NCI-H2107 (cell line): ENCODE data around the gene BAG2.
A peak's percentile ranks its signal among the peaks of the same experiment; 100 is the strongest.

Experiments
- DNase-seq: peaks from one replicate; lab custom pipeline; 2025; lab: John Stamatoyannopoulos, UW

The BAG2 gene

DNA sequence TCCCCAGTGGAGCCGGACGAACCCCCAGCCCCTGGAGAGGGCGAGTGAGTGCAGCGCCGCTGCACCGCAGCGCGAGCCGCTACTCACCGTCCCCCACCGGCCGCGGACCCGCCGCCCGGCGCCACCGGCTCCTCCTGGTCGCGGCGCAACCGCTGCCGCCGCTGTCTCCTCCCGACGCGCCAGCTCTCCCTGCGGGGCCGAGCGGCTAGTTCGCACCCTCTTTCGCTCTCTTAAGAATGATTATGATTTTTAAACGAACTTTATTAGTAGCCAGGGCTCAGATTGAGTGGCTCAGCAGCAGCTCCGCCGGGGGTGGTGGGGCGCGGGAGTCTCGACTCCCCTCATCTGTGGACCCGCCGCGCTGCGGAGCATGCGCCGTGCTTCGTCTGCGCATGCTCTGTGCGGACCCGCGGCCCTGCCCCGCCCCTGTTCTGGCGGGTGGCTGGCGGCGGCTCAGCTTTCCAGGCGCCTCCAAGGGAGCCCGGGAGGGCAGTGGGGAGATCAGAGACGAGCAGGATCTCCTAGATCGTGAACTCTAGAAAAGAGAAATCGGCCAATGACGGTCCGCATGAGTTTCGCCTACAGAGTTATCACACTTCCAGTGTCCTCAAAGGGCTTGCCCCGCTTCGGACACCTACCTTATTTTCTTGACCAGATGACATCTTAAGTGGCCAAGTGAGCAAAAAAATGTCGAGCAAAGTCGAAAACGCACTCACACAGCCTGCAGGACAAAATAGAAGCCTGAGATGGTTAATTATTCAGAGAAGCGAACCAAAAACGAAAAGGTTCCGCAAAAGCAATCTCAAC lies 50.0 kb downstream of the BAG2 start, which contains the start of gene RAB23:
Gene RAB23, minus strand, starts transcription at position 372 of the 807 bp plus-strand sequence. CDS start 11,927 bp downstream, outside the sequence.
- peak; percentile 70 for DNase-seq

DNA sequence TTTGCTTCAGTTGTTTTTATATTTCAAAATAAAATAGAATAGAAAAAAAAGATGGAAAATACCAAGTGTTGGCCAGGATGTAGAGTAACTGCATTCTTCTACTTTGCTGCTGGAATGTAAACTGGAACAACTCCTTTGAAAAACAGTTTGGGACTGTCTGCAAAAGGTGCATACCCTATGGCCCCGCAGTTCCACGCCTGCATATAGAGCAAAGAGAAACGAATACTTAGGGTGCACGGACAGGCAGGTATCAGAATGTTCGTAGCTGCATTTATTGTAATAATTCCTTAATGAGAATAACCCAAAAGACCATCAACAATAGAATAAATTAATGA lies 50.6 kb downstream of the BAG2 start:
- DNase-seq: no peak

DNA sequence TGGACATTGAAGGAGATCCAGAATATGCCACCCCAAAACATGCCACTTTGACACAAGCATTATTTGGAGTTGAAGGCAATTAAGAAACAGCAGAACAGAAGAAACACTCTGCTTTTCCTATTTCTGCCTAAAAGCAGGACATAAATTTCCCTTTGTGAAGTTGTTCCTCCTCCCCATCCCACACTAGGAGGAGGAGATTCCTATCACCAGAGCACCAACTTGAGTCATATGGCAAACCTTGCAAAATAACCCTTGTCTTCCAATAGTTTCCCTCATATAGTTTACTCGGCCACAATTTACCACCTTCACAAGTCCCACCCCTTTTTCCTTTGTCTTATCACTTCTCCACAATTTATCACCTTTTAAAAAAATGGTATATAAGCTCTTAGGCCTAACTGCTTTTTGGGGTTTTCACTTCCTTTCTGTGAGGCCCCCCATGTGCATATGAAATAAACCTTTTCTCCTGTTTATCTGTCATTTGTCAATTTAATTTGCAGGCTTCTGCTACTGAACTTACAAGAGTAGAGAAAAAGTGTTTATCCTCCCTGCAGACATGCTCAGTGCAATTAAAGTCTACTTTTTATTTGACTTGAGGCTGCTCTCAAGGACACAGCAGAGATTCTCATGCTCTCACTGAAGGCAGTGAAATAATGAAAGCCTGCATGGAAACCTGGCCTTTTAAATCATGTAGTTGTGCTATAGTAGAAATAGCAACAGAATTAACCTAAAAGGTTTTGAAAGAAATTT lies 52.8 kb downstream of the BAG2 start:
- no peak for DNase-seq

DNA sequence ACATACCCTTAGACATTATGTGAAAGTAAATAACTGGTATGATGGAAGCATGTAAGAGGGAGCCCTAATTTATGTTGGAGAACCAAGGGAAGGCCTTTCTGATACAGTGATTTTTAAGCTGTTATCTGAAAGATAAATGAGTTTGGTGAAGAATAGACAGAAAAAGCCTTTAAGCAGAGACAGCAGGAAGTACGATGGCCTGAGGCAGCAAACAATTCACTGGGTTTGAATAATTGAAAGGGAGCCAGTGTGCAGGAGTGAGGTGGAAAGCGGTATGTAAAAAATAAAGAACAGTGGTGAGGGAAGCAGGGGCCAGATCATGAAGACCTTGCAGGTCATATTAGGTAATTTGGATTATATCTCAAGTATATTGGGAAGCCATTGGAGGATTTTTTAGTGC lies 54.1 kb downstream of the BAG2 start:
- no peak for DNase-seq
